GM23338 (cell line): ENCODE data around the gene RGN.
"Not testable (repeated sequence)": the region's sequence is repeated elsewhere in the genome, so short reads cannot be mapped to it uniquely, and the experiment has no call there.

Experiments used
- EZH2 ChIP-seq: fragments of 200-600 bp; sonication (generic); IDR thresholded peaks from one replicate; pipeline ENCODE4 v1.8.0; 2017; ENCODE audit warnings: antibody characterized with exemption, mild to moderate bottlenecking, low read depth; ENCODE audit not compliant: unreplicated experiment
- EZH2phosphoT487 ChIP-seq: fragments of 200-600 bp; sonication (generic); IDR thresholded peaks from one replicate; pipeline ENCODE4 v1.8.1; 2018; ENCODE audit warnings: antibody characterized with exemption; ENCODE audit not compliant: unreplicated experiment
- JUNB ChIP-seq: IDR thresholded peaks from one replicate; pipeline ENCODE4 v1.6.1; 2016; ENCODE audit warnings: antibody characterized with exemption; ENCODE audit not compliant: unreplicated experiment
- POLR2AphosphoS5 ChIP-seq: IDR thresholded peaks from 2 replicates; pipeline ENCODE4 v1.6.1; 2016; ENCODE audit warnings: antibody characterized with exemption, low read depth
- TF ChIP-seq, protein P1 (sequence below), 2 experiments: fragments of 200-600 bp in 1 of 2; sonication (generic) in 1 of 2; conservative IDR thresholded peaks; 2 replicates each; pipeline versions ENCODE4 v1.5.1 to v1.6.1; 2016 to 2017; ENCODE audit warnings: antibody characterized with exemption in 2 of 2, low read depth in 2 of 2, mild to moderate bottlenecking in 2 of 2, moderate library complexity in 1 of 2

GRCh38 chrX:47135650-47136049, 57.4 kb downstream of the RGN start:
- TF ChIP-seq, protein P1, sequence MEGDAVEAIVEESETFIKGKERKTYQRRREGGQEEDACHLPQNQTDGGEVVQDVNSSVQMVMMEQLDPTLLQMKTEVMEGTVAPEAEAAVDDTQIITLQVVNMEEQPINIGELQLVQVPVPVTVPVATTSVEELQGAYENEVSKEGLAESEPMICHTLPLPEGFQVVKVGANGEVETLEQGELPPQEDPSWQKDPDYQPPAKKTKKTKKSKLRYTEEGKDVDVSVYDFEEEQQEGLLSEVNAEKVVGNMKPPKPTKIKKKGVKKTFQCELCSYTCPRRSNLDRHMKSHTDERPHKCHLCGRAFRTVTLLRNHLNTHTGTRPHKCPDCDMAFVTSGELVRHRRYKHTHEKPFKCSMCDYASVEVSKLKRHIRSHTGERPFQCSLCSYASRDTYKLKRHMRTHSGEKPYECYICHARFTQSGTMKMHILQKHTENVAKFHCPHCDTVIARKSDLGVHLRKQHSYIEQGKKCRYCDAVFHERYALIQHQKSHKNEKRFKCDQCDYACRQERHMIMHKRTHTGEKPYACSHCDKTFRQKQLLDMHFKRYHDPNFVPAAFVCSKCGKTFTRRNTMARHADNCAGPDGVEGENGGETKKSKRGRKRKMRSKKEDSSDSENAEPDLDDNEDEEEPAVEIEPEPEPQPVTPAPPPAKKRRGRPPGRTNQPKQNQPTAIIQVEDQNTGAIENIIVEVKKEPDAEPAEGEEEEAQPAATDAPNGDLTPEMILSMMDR (conservative IDR thresholded peaks at IDR 0.05; ENCODE audit: low read depth in 2 of 2) = not testable (repeated sequence)
- not testable (repeated sequence) for TF ChIP-seq EZH2, POLR2AphosphoS5, JUNB, EZH2phosphoT487
